Measurements from ENCODE around the gene LRCH1. TPM values are rescaled to one million over a fixed set of nuclear protein-coding genes. Genes with fewer than 3 reads are reported as not detected.

The LRCH1 gene
- polyA plus RNA-seq, 1 donor (not counting 4 experiments of a cell fraction or from before 2014, with no cell fraction given): 16.2 TPM

- TF ChIP-seq CTCF (optimal IDR thresholded peaks at IDR 0.05 in 1 of 3, IDR thresholded peaks at IDR 0.05 in 1 of 3, conservative IDR thresholded peaks at IDR 0.05 in 1 of 3; ENCODE audit: extremely low read depth in 1 of 3, insufficient read depth in 2 of 3, low read length in 3 of 3) (no peak), EZH2 (IDR thresholded peaks at IDR 0.05; ENCODE audit: low read length) (no peak)
- H3K79me2 ChIP-seq (ENCODE audit: control insufficient read depth, insufficient read depth, low read length): peaks cover 93% of the 10 kb centered on the region
- H3K4me3 ChIP-seq (ENCODE audit: control insufficient read depth in 2 of 3, extremely low read depth in 1 of 3, insufficient read depth in 2 of 3, low read depth in 1 of 3, low read length in 3 of 3): no peak overlapping the region
- peaks cover 52% of the 10 kb centered on the region for H3K4me1 ChIP-seq (ENCODE audit: control insufficient read depth, extremely low read depth, insufficient read depth, low read length)
- DNase-seq (ENCODE audit: low read depth, low spot score): no peak
- dilution Hi-C loops (cut with MboI; ENCODE audit: extremely low pct_ligation_motif_present, low sequenced_read_pairs): no loop called here
- peaks cover 8% of the 10 kb centered on the region for H3K9me1 ChIP-seq (ENCODE audit: control insufficient read depth, extremely low read depth, insufficient read depth, low read length)
- no peak overlapping the region for H3K9ac ChIP-seq (ENCODE audit: control insufficient read depth, extremely low read depth, insufficient read depth, low read length)
- H3K27me3 ChIP-seq (ENCODE audit: control insufficient read depth, extremely low read depth, insufficient read depth, low read length): no peaks in the 10 kb centered on the region
- H3K36me3 ChIP-seq (ENCODE audit: control insufficient read depth in 2 of 2, extremely low read depth in 1 of 2, insufficient read depth in 2 of 2, low read length in 2 of 2): no peaks in the 10 kb centered on the region
- no peak overlapping the region for H2AFZ ChIP-seq (ENCODE audit: control insufficient read depth, low read length)
- peak; percentile 9 for FAIRE-seq
- H3K4me2 ChIP-seq (ENCODE audit: control insufficient read depth, extremely low read depth, insufficient read depth, low read depth, low read length): no peak overlapping the region
- H4K20me1 ChIP-seq (ENCODE audit: control insufficient read depth, extremely low read depth, insufficient read depth, low read length): no peaks in the 10 kb centered on the region
- no peaks in the 10 kb centered on the region for H3K9me3 ChIP-seq (ENCODE audit: control insufficient read depth, low read depth, low read length)
- H3K27ac ChIP-seq (ENCODE audit: control insufficient read depth, insufficient read depth, low read length): no peak overlapping the region
Observed at GRCh38 chr13:46605076-46605824, 52.3 kb downstream of the LRCH1 start.

- Histone ChIP-seq H3K4me2 (ENCODE audit: control insufficient read depth, extremely low read depth, insufficient read depth, low read depth, low read length) (no peak overlapping the region), H3K4me3 (ENCODE audit: control insufficient read depth in 2 of 3, extremely low read depth in 1 of 3, insufficient read depth in 2 of 3, low read depth in 1 of 3, low read length in 3 of 3) (no peak overlapping the region), H3K9me1 (ENCODE audit: control insufficient read depth, extremely low read depth, insufficient read depth, low read length) (peaks cover 5% of the 10 kb centered on the region), H3K27ac (ENCODE audit: control insufficient read depth, insufficient read depth, low read length) (peak overlapping the region; percentile 34), H2AFZ (ENCODE audit: control insufficient read depth, low read length) (no peak overlapping the region), H3K9me3 (ENCODE audit: control insufficient read depth, low read depth, low read length) (no peaks in the 10 kb centered on the region), H3K79me2 (ENCODE audit: control insufficient read depth, insufficient read depth, low read length) (peaks cover 92% of the 10 kb centered on the region), H4K20me1 (ENCODE audit: control insufficient read depth, extremely low read depth, insufficient read depth, low read length) (no peaks in the 10 kb centered on the region), H3K27me3 (ENCODE audit: control insufficient read depth, extremely low read depth, insufficient read depth, low read length) (no peaks in the 10 kb centered on the region), H3K9ac (ENCODE audit: control insufficient read depth, extremely low read depth, insufficient read depth, low read length) (no peak overlapping the region), H3K36me3 (ENCODE audit: control insufficient read depth in 2 of 2, extremely low read depth in 1 of 2, insufficient read depth in 2 of 2, low read length in 2 of 2) (no peaks in the 10 kb centered on the region), H3K4me1 (ENCODE audit: control insufficient read depth, extremely low read depth, insufficient read depth, low read length) (peaks cover 45% of the 10 kb centered on the region)
- dilution Hi-C loops (cut with MboI; ENCODE audit: extremely low pct_ligation_motif_present, low sequenced_read_pairs): no loop called here
- FAIRE-seq: no peak
- TF ChIP-seq CTCF (optimal IDR thresholded peaks at IDR 0.05 in 1 of 3, IDR thresholded peaks at IDR 0.05 in 1 of 3, conservative IDR thresholded peaks at IDR 0.05 in 1 of 3; ENCODE audit: extremely low read depth in 1 of 3, insufficient read depth in 2 of 3, low read length in 3 of 3) (no peak), EZH2 (IDR thresholded peaks at IDR 0.05; ENCODE audit: low read length) (no peak)
- no peak for DNase-seq (ENCODE audit: low read depth, low spot score)
Observed at GRCh38 chr13:46605825-46606554, 53.0 kb downstream of the LRCH1 start.
